ENCODE measurements around the gene COLEC11. TPM values are rescaled to one million over a fixed set of nuclear protein-coding genes. Genes with fewer than 3 reads are reported as not detected.
"Not testable (repeated sequence)": the region's sequence is repeated elsewhere in the genome, so short reads cannot be mapped to it uniquely, and the experiment has no call there.

The COLEC11 gene
- polyA plus RNA-seq, 1 donor: 1.5 TPM

DNA sequence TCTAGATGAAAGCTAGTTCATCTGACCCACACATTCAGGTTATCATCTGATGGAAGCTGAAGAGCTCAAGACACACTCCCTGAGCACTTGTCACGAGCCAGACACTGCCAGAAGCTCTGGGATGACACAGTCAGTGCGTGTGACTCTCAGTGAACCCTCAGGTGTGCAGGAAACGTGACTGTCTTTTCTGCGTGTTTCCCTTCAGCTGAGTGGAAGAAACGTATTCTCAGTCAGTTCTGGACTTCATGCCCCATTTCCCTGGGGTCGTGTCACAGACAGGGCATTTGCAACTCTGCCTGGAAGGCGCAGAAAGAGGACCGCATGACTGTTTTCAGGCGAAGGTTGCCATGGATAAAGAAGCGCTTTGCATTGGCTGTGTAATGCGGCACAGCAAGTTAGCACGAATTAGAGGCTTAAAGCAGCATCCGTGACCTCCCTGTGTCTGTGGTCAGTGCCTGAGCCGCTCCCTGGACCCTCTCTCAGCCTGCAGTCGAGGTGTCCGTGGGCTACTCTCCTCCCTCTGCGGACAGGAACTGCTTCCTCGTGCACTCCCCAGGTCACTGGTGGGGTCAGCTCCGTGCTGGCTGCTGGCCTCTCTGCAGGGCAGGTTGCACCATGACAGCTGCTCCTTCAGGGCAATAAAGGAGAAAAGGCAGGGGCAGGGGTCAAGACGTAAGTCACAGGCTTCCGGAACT, 59.8 kb downstream of the COLEC11 start:
- Histone ChIP-seq H3K27ac (ENCODE audit: low read length) (no peak overlapping the region), H3K27me3 (ENCODE audit: control insufficient read depth, insufficient read depth, low read length) (peaks cover 3% of the 10 kb centered on the region), H3K4me3 (ENCODE audit: low read length) (no peak overlapping the region), H3K36me3 (ENCODE audit: control insufficient read depth, insufficient read depth, low read length) (no peaks in the 10 kb centered on the region), H3K9me3 (ENCODE audit: control insufficient read depth, low read depth, low read length) (no peaks in the 10 kb centered on the region), H3K4me1 (ENCODE audit: control insufficient read depth, insufficient read depth, low read length) (peaks cover 6% of the 10 kb centered on the region)
- no CpG with 5 or more reads among the region's 21 CpGs for WGBS (ENCODE audit: insufficient coverage, low lambda C conversion rate)
- no peak for DNase-seq

GRCh38 chr2:3655871-3656761, 61.2 kb downstream of the COLEC11 start:
- Histone ChIP-seq H3K36me3 (ENCODE audit: control insufficient read depth, insufficient read depth, low read length) (no peaks in the 10 kb centered on the region), H3K27me3 (ENCODE audit: control insufficient read depth, insufficient read depth, low read length) (peaks cover 3% of the 10 kb centered on the region), H3K4me3 (ENCODE audit: low read length) (no peak overlapping the region), H3K9me3 (ENCODE audit: control insufficient read depth, low read depth, low read length) (no peaks in the 10 kb centered on the region), H3K4me1 (ENCODE audit: control insufficient read depth, insufficient read depth, low read length) (peaks cover 6% of the 10 kb centered on the region), H3K27ac (ENCODE audit: low read length) (no peak overlapping the region)
- no CpG with 5 or more reads among the region's 28 CpGs for WGBS (ENCODE audit: insufficient coverage, low lambda C conversion rate)
- DNase-seq: peak in 1 of 2 donors; percentile 29

DNA sequence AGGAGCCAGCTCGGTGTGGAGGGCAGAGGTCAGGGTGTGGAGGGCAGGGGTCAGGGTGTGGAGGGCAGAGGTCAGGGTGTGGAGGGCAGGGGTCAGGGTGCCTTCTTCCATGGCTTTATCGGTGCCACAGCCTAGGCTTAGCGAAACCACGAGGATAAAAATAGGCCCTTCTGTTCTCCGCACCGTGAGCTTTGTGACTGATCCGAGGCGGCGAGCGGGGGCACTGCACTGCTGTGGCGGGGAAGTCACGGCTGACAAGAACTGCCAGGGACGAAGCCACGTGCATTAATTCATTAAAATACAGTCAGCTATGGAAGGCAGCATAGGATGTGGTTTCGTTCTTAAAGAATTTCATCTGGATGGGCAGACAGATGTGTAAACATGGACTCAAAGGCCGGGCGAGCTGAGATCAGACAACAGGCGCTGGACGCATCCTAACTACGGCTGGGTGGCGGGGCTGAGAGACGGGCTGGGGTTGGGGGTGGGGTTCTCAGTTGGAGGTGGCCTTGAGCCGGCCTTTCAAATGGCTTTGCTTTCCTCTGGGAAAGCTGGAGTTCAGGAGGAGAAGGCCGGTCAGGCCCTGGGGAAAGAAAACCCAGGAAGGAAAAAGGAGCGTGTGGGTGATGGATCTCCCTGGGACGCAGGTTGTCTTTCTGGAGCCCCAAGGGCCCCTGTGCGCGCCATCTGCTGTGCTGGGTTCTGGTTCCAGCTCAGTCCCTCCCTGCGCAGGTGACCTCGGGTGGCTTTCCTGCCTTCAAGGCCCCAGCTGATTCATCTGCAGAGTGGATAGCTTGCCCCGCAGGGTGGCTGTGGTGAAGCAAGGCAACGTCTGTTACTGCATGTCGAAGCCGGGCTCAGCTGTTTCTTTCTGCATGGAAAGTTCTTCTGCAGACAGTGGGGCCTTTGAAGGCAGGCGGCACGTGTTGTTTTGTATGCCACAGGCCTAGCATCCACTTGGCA, 62.1 kb downstream of the COLEC11 start:
- Histone ChIP-seq H3K36me3 (ENCODE audit: control insufficient read depth, insufficient read depth, low read length) (no peaks in the 10 kb centered on the region), H3K4me1 (ENCODE audit: control insufficient read depth, insufficient read depth, low read length) (no peaks in the 10 kb centered on the region), H3K27ac (ENCODE audit: low read length) (no peak overlapping the region), H3K9me3 (ENCODE audit: control insufficient read depth, low read depth, low read length) (no peaks in the 10 kb centered on the region), H3K27me3 (ENCODE audit: control insufficient read depth, insufficient read depth, low read length) (no peaks in the 10 kb centered on the region), H3K4me3 (ENCODE audit: low read length) (no peak overlapping the region)
- peak in 1 of 2 donors; percentile 35 for DNase-seq
- no CpG with 5 or more reads among the region's 36 CpGs for WGBS (ENCODE audit: insufficient coverage, low lambda C conversion rate)

DNA sequence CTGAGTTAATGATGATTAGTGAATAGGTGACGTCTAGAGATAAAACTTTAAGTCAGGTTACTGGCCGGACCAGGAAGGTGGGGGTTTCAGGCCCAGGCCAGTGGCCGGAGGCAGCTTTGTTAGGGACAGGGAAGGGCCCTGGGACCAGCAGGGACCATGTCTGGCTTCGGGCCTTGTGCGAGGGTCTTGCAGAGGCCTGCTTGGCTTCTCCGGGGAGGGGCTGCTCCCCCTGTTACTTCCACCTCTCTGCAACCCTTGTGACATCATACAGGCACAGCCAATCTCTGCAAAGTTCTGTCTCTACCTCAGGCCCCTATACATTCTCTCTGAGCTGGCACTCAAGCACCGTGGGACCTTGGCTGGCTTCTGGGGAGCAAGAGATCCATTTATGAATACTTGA, 63.0 kb downstream of the COLEC11 start, which contains the start of gene ALLC:
TSS of gene ALLC (plus strand) at position 320 of the 400 bp plus-strand sequence. CDS start 12,958 bp downstream, outside the sequence.
- H3K27ac ChIP-seq (ENCODE audit: low read length): no peak within 1 kb of the TSS
- no peaks in the 10 kb centered on the region for H3K4me1 ChIP-seq (ENCODE audit: control insufficient read depth, insufficient read depth, low read length)
- H3K27me3 ChIP-seq (ENCODE audit: control insufficient read depth, insufficient read depth, low read length): no peaks in the 10 kb centered on the region
- no peak within 1 kb of the TSS for H3K4me3 ChIP-seq (ENCODE audit: low read length)
- no CpG with 5 or more reads among the region's 7 CpGs for WGBS (ENCODE audit: insufficient coverage, low lambda C conversion rate)
- H3K9me3 ChIP-seq (ENCODE audit: control insufficient read depth, low read depth, low read length): no peaks in the 10 kb centered on the region
- H3K36me3 ChIP-seq (ENCODE audit: control insufficient read depth, insufficient read depth, low read length): no peaks in the 10 kb centered on the region
- DNase-seq: no peak

DNA sequence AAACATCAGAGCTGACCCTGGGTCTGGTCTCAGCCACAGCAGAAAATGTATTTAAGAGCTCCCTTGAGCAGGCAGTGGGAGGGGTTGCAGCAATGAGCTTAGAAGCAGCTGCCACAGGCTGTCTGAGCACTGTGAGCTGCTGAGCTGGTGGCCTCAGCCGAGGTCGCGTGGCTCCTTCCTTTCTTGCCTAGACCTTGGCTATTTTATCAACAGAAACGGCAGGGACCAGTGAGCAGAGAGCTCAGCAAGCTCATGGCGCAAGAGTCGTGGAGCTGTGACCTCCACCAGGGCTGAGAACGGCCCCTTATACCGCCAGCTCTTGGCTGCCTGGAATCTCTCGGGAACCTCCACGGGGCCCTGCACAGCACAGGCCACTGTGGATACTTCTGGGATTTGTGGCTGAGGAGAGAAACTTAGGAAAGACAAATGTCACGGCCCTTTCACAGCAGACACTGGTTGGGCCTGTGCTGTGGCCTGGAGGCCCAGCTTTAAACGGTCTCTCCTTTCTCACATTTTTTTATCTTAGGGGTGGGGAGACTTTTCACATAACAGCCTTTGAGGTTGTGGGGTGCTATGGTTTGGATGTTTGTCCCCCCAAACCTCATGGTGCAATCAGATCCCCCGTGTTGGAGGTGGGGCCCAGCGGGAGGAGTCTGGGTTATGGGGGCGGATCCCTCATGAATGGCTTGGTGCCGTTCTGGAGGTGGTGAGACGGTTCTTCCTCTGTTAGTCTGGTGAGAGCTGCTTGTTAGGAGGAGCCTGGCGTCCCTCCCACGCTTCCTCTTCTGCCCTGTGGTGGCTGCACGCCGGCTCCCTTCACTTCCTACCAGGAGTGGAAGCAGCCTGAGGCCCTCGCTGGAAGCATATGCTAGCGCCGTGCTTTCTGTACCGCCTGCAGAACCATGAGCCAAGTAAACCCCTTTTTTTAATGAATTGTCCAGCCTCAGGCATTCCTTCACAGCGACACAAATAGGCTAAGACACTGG, 64.8 kb downstream of the COLEC11 start:
- DNase-seq: peak in 1 of 2 donors; percentile 19
- no peak overlapping the region for H3K27ac ChIP-seq (ENCODE audit: low read length)
- no CpG with 5 or more reads among the region's 26 CpGs for WGBS (ENCODE audit: insufficient coverage, low lambda C conversion rate)

DNA sequence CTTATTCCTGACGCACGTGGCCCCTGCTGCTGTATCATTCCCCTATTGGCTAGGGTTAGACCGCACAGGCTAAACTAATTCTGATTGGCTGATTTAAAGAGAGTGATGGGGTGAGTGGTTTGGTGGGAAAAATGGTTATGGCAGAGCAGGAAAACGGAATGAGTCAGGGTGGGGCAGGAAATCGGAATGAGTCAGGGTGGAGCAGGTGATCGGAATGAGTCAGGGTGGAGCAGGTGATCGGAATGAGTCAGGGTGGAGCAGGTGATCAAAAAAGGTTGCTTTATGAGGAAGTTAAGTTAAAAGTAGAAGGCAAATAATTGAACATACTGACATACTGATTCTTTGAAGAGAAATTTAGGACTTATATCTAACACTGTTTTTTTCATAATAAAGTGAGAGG, 65.7 kb downstream of the COLEC11 start:
- not testable (repeated sequence) for DNase-seq; H3K27ac ChIP-seq (ENCODE audit: low read length); H3K27me3 ChIP-seq (ENCODE audit: control insufficient read depth, insufficient read depth, low read length); H3K4me1 ChIP-seq (ENCODE audit: control insufficient read depth, insufficient read depth, low read length); H3K9me3 ChIP-seq (ENCODE audit: control insufficient read depth, low read depth, low read length); H3K36me3 ChIP-seq (ENCODE audit: control insufficient read depth, insufficient read depth, low read length); H3K4me3 ChIP-seq (ENCODE audit: low read length)
- WGBS (ENCODE audit: insufficient coverage, low lambda C conversion rate): 89% methylated on average over 5 of the region's 7 CpGs

More for the DNA sequence above, 64.8 kb downstream of the COLEC11 start:
- Histone ChIP-seq H3K4me3 (ENCODE audit: low read length) (no peak overlapping the region), H3K9me3 (ENCODE audit: control insufficient read depth, low read depth, low read length) (no peaks in the 10 kb centered on the region), H3K27me3 (ENCODE audit: control insufficient read depth, insufficient read depth, low read length) (no peaks in the 10 kb centered on the region), H3K36me3 (ENCODE audit: control insufficient read depth, insufficient read depth, low read length) (no peaks in the 10 kb centered on the region), H3K4me1 (ENCODE audit: control insufficient read depth, insufficient read depth, low read length) (no peaks in the 10 kb centered on the region)

- Histone ChIP-seq H3K4me3 (ENCODE audit: low read length) (no peak overlapping the region), H3K27me3 (ENCODE audit: control insufficient read depth, insufficient read depth, low read length) (no peaks in the 10 kb centered on the region), H3K4me1 (ENCODE audit: control insufficient read depth, insufficient read depth, low read length) (no peaks in the 10 kb centered on the region), H3K36me3 (ENCODE audit: control insufficient read depth, insufficient read depth, low read length) (no peaks in the 10 kb centered on the region), H3K27ac (ENCODE audit: low read length) (no peak overlapping the region), H3K9me3 (ENCODE audit: control insufficient read depth, low read depth, low read length) (no peaks in the 10 kb centered on the region)
- 80% methylated on average over 1 of the region's 3 CpGs for WGBS (ENCODE audit: insufficient coverage, low lambda C conversion rate)
- no peak for DNase-seq
Observed at GRCh38 chr2:3661149-3661660, 66.3 kb downstream of the COLEC11 start.

DNA sequence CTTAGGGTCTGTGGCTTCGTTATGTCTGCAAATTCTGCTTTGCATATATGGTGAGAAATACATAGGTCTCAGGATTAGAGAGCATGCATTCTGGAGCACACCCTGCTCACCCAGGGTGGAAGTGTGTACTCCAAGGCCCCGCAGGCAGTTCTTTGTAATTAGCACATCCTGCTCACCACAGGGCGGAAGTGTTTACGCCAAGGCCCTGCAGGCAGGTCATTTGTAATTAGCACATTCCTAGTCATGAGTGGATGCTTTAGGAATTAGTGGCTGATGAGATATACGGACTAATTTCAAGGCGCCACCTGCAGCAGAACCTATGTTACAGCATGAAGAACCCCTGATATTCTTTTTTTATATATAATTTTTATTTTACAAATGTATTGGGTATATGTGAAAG, 67.3 kb downstream of the COLEC11 start:
- no peaks in the 10 kb centered on the region for H3K36me3 ChIP-seq (ENCODE audit: control insufficient read depth, insufficient read depth, low read length)
- H3K9me3 ChIP-seq (ENCODE audit: control insufficient read depth, low read depth, low read length): no peaks in the 10 kb centered on the region
- H3K4me1 ChIP-seq (ENCODE audit: control insufficient read depth, insufficient read depth, low read length): no peaks in the 10 kb centered on the region
- H3K27ac ChIP-seq (ENCODE audit: low read length): no peak overlapping the region
- no CpG with 5 or more reads among the region's 6 CpGs for WGBS (ENCODE audit: insufficient coverage, low lambda C conversion rate)
- DNase-seq: no peak
- no peak overlapping the region for H3K4me3 ChIP-seq (ENCODE audit: low read length)
- no peaks in the 10 kb centered on the region for H3K27me3 ChIP-seq (ENCODE audit: control insufficient read depth, insufficient read depth, low read length)

GRCh38 chr2:3664118-3664517, 69.2 kb downstream of the COLEC11 start:
- Histone ChIP-seq H3K9me3 (ENCODE audit: control insufficient read depth, low read depth, low read length) (no peaks in the 10 kb centered on the region), H3K27ac (ENCODE audit: low read length) (no peak overlapping the region), H3K36me3 (ENCODE audit: control insufficient read depth, insufficient read depth, low read length) (no peaks in the 10 kb centered on the region), H3K27me3 (ENCODE audit: control insufficient read depth, insufficient read depth, low read length) (no peaks in the 10 kb centered on the region), H3K4me3 (ENCODE audit: low read length) (no peak overlapping the region), H3K4me1 (ENCODE audit: control insufficient read depth, insufficient read depth, low read length) (no peaks in the 10 kb centered on the region)
- no peak for DNase-seq
- whole genome bisulfite sequencing (ENCODE audit: insufficient coverage, low lambda C conversion rate): no CpG with 5 or more reads among the region's 3 CpGs
